Measurements from ENCODE around the gene SLC6A3.
A peak's percentile ranks its signal among the peaks of the same experiment; 100 is the strongest.

The SLC6A3 gene

GRCh38 chr5:1394881-1395860 lies 50.1 kb downstream of the SLC6A3 start:
- H3K36me3 ChIP-seq (ENCODE audit: insufficient read depth, low read length) = no peaks in the 10 kb centered on the region
- no peaks in the 10 kb centered on the region for H3K4me1 ChIP-seq (ENCODE audit: insufficient read depth, low read length)
- no peaks in the 10 kb centered on the region for H3K9me3 ChIP-seq (ENCODE audit: control insufficient read depth, insufficient read depth, low read length)
- no peak overlapping the region for H3K9ac ChIP-seq (ENCODE audit: low read depth, low read length)

- Histone ChIP-seq H3K9ac (ENCODE audit: low read depth, low read length) (no peak overlapping the region), H3K9me3 (ENCODE audit: control insufficient read depth, insufficient read depth, low read length) (no peaks in the 10 kb centered on the region), H3K4me1 (ENCODE audit: insufficient read depth, low read length) (no peaks in the 10 kb centered on the region), H3K36me3 (ENCODE audit: insufficient read depth, low read length) (no peaks in the 10 kb centered on the region)
Measured at GRCh38 chr5:1393571-1394501, 51.4 kb downstream of the SLC6A3 start.

GRCh38 chr5:1392801-1393565 lies 52.3 kb downstream of the SLC6A3 start:
- Histone ChIP-seq H3K9me3 (ENCODE audit: control insufficient read depth, insufficient read depth, low read length) (no peaks in the 10 kb centered on the region), H3K36me3 (ENCODE audit: insufficient read depth, low read length) (no peaks in the 10 kb centered on the region), H3K9ac (ENCODE audit: low read depth, low read length) (no peak overlapping the region), H3K4me1 (ENCODE audit: insufficient read depth, low read length) (no peaks in the 10 kb centered on the region)

- H3K4me1 ChIP-seq (ENCODE audit: insufficient read depth, low read length) = no peaks in the 10 kb centered on the region
- no peaks in the 10 kb centered on the region for H3K36me3 ChIP-seq (ENCODE audit: insufficient read depth, low read length)
- no peak overlapping the region for H3K9ac ChIP-seq (ENCODE audit: low read depth, low read length)
- no peaks in the 10 kb centered on the region for H3K9me3 ChIP-seq (ENCODE audit: control insufficient read depth, insufficient read depth, low read length)
Measured at GRCh38 chr5:1392261-1392660, 53.0 kb downstream of the SLC6A3 start.

- no peaks in the 10 kb centered on the region for H3K36me3 ChIP-seq (ENCODE audit: insufficient read depth, low read length)
Measured at GRCh38 chr5:1391691-1392090, 53.5 kb downstream of the SLC6A3 start.

GRCh38 chr5:1390861-1391600 lies 54.2 kb downstream of the SLC6A3 start:
- no peaks in the 10 kb centered on the region for H3K4me1 ChIP-seq (ENCODE audit: insufficient read depth, low read length)
- H3K36me3 ChIP-seq (ENCODE audit: insufficient read depth, low read length) = no peaks in the 10 kb centered on the region
- no peak overlapping the region for H3K9ac ChIP-seq (ENCODE audit: low read depth, low read length)
- H3K9me3 ChIP-seq (ENCODE audit: control insufficient read depth, insufficient read depth, low read length) = no peaks in the 10 kb centered on the region

More at GRCh38 chr5:1391691-1392090, 53.5 kb downstream of the SLC6A3 start:
- Histone ChIP-seq H3K9me3 (ENCODE audit: control insufficient read depth, insufficient read depth, low read length) (no peaks in the 10 kb centered on the region), H3K9ac (ENCODE audit: low read depth, low read length) (no peak overlapping the region), H3K4me1 (ENCODE audit: insufficient read depth, low read length) (no peaks in the 10 kb centered on the region)

- H3K36me3 ChIP-seq (ENCODE audit: insufficient read depth, low read length) = no peaks in the 10 kb centered on the region
- no peak overlapping the region for H3K9ac ChIP-seq (ENCODE audit: low read depth, low read length)
- H3K9me3 ChIP-seq (ENCODE audit: control insufficient read depth, insufficient read depth, low read length) = no peaks in the 10 kb centered on the region
- peaks cover 3% of the 10 kb centered on the region; the same call in 1 of the 2 replicates for H3K4me1 ChIP-seq (ENCODE audit: insufficient read depth, low read length)
Measured at GRCh38 chr5:1390333-1390732, 54.9 kb downstream of the SLC6A3 start.

- Histone ChIP-seq H3K4me1 (ENCODE audit: insufficient read depth, low read length) (peaks cover 4% of the 10 kb centered on the region; the same call in 1 of the 2 replicates), H3K36me3 (ENCODE audit: insufficient read depth, low read length) (no peaks in the 10 kb centered on the region), H3K9me3 (ENCODE audit: control insufficient read depth, insufficient read depth, low read length) (no peaks in the 10 kb centered on the region), H3K9ac (ENCODE audit: low read depth, low read length) (no peak overlapping the region)
Measured at GRCh38 chr5:1388383-1388967, 56.8 kb downstream of the SLC6A3 start.

- H3K36me3 ChIP-seq (ENCODE audit: insufficient read depth, low read length) = no peaks in the 10 kb centered on the region
- H3K9me3 ChIP-seq (ENCODE audit: control insufficient read depth, insufficient read depth, low read length) = no peaks in the 10 kb centered on the region
- no peak overlapping the region for H3K9ac ChIP-seq (ENCODE audit: low read depth, low read length)
- H3K4me1 ChIP-seq (ENCODE audit: insufficient read depth, low read length) = peaks cover 4% of the 10 kb centered on the region; the same call in 1 of the 2 replicates
Measured at GRCh38 chr5:1387876-1388275, 57.4 kb downstream of the SLC6A3 start.

GRCh38 chr5:1387059-1387755 lies 58.0 kb downstream of the SLC6A3 start:
- no peaks in the 10 kb centered on the region for H3K9me3 ChIP-seq (ENCODE audit: control insufficient read depth, insufficient read depth, low read length)
- peaks cover 4% of the 10 kb centered on the region; the same call in 1 of the 2 replicates for H3K4me1 ChIP-seq (ENCODE audit: insufficient read depth, low read length)
- H3K36me3 ChIP-seq (ENCODE audit: insufficient read depth, low read length) = no peaks in the 10 kb centered on the region
- no peak overlapping the region for H3K9ac ChIP-seq (ENCODE audit: low read depth, low read length)

- Histone ChIP-seq H3K9me3 (ENCODE audit: control insufficient read depth, insufficient read depth, low read length) (no peaks in the 10 kb centered on the region), H3K9ac (ENCODE audit: low read depth, low read length) (peak overlapping the region; percentile 59; the same call in 1 of the 2 replicates), H3K36me3 (ENCODE audit: insufficient read depth, low read length) (no peaks in the 10 kb centered on the region), H3K4me1 (ENCODE audit: insufficient read depth, low read length) (peaks cover 4% of the 10 kb centered on the region; the same call in 1 of the 2 replicates)
Measured at GRCh38 chr5:1386274-1386717, 58.9 kb downstream of the SLC6A3 start.

- H3K9ac ChIP-seq (ENCODE audit: low read depth, low read length) = peak overlapping the region; percentile 59
- no peaks in the 10 kb centered on the region for H3K36me3 ChIP-seq (ENCODE audit: insufficient read depth, low read length)
- peaks cover 4% of the 10 kb centered on the region; the same call in 1 of the 2 replicates for H3K4me1 ChIP-seq (ENCODE audit: insufficient read depth, low read length)
- H3K9me3 ChIP-seq (ENCODE audit: control insufficient read depth, insufficient read depth, low read length) = no peaks in the 10 kb centered on the region
Measured at GRCh38 chr5:1385395-1386273, 59.6 kb downstream of the SLC6A3 start.

Measured in ES-I3 (cell line).